Left lobe of liver (tissue), 2 donors: ENCODE measurements around the gene CCDC51. TPM values are rescaled to one million over a fixed set of nuclear protein-coding genes. Genes with fewer than 3 reads are reported as not detected.

ENCODE experiments used
- ATAC-seq: fragments of 200-7000 bp; cut with Tn5 transposase; one replicate; pipeline ENCODE4 v1.9.1; 2020; ENCODE audit warnings: mild to moderate bottlenecking, moderate library complexity
- DNase-seq: peaks from one replicate; pipeline ENCODE4 v3.0.0-alpha.2; 2020; ENCODE audit warnings: low spot score
- total RNA-seq: library from RNA; stranded (reverse); gene quantifications from one replicate; pipeline ENCODE4 v1.2.1, GENCODE V29; 2021
- donor health status: DM: no; HTN: no; CAD: no; lungs with moderate emphysema.
- donor health status: DM: no; HTN: yes; CAD: no.

CCDC51 gene
- total RNA-seq, 1 donor from 2014 or later = 9.2 TPM

DNA sequence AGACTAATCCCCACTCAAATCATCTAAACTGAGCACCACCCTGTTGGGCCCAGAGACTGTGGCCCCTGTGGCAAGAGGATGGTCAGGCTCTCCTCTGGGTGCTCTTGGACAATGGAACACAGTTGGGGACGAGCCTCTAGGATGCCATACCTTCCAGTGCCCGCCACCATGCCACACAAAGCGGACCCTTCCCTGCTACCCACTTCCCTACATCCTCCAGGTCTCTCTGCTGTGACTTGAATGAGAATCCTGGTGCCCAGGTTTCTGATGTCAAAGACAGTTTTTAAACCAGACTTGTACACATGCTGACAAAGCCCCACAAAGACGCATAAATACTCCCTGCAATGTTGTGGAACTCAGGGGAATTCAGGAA is 4.7 kb downstream of the CCDC51 start:
- DNase-seq = no peak

DNA sequence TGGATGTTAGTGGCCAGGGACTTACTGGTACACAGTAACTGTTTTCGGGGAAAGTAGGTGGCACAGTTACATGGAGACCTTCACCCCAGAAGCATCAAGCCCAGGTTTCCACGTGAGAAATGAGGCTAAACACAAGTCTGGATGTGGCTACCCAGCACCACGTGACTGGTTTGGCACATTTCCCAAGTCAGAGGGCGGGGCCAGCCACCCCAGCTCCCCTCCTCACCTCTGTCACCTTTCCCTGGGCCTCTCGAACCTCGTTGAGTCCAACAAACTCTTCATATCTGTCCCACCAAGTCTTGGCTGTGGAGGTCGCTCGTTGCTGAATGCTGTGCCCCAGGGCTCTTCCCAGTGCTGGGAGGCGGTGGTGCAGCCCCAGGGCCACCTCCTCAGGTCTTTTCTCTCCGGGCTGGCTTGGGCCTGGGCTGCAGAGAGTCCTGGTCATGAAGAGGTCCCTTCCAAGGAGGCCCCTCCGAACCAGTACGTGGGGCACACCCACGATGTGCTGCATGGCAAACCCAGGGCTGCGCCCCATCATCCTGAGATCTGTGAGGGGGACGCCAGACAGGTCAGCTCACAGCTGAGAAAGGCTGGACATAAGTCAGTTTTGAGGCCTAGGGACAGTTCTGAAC is 5.2 kb downstream of the CCDC51 start:
- no peak for DNase-seq
- ATAC-seq = no peak

More for the DNA sequence above, 4.7 kb downstream of the CCDC51 start:
- no peak for ATAC-seq

GRCh38 chr3:48433472-48434118 is 6.3 kb downstream of the CCDC51 start:
- no peak for ATAC-seq
- no peak for DNase-seq

DNA sequence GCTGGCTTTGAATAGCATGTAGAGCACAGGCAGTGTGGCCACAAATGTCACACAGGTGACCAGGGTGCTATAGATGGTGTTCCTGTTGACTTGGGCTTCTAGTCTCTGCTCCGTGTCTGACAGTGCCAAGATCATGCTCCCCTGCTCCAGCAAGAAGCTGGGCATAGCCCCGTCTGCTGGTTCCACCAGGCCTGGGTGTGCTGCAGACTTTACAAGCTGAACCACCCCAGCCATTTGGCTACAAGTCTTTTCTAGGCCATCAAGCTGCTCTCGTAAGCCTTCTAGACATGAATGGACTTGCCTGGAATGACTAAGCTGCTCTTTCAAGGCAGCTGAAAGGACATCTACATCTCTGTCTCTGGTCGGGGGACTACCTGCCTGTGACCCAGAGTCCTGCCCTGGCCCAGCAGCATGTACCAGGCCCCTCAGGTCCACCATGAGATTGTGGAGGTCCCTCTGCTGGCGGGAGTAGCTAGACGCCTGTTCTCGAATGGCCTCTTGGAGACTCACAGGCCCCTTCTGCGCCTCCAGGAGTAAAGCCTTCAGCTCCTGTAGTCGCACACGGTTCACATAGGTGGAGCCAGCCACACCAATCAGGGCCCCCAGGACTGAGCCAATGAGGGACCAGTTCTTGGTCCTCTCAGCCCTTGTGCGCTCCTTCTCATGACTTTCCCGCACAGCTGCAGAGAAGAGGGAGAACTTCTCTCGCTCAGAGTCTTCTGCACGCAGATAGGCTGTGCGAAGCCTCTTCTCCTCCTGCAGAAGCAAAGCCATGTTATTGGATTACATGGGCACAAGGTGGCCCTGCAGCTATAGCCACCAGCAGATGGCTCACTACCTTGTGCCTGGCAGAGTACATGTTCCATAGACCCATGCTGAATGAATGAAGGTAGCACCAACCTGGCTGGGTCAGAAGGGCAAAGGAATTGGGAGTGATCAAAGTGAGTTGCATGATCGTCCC is 7.2 kb downstream of the CCDC51 start:
- DNase-seq (no peak), ATAC-seq (no peak)

DNA sequence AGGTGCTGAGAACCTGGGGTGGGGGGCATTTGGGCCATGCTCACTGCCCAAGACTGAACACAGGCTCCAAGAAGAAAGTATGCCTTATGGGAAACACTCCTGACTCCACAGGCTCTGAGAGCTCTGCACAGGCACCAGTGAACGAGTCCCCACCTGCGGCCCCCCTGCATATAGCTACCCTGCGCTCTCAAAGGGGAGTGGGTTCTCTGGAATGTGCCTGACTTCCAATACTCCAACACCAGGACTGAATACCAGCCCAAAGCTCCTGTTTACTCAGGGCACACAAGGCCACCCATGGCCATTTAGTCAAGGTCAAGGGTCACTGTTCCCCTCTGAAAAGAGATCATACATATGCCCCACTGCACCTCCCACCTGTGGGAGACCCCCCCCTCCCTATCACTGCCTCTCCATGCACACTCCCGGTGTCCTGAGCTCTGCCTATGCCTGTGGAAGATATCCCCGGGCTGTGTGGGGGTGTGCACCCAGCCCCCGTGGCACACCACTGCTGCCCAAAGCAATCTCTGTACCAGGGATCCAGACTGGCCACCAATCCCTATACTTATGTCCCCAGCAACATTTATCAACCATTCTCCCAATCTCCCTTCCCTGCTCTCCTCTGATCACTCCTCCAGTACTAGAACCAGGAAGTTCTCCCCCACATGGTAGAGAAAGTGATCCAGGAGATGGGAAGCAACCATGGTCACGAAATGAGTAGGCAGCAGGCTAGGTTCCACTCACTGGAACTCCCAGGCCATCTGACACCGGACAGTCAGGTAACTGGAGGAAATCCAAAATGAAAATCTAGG is 8.5 kb downstream of the CCDC51 start:
- DNase-seq (peak; percentile 44), ATAC-seq (no peak)

DNA sequence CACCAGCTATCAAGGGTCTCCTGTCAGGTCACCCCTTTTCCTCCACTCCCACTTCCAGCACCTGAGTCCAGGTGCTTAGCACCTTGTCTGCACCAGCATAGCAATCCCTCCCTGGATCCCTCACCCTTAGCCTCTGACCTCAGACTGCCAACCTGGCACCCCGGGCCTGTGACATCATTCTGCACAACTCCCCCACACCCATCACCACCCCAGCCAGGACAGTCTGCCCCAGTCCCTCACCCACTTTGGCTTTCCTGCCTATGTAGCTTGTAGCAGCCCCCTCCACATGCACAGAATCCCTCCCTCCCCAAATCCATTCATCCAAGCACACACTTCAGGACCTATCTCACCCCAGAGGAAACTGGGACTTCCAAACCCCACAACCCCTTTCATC is 9.2 kb downstream of the CCDC51 start:
- DNase-seq = peak; percentile 52
- no peak for ATAC-seq

GRCh38 chr3:48429960-48430707 is 9.8 kb downstream of the CCDC51 start, which contains the start of gene PLXNB1:
PLXNB1 (minus strand) TSS chr3:48430086; CDS start chr3:48424611, 5,475 bp downstream.
- DNase-seq (peak; percentile 95), ATAC-seq (peak; percentile 71)

DNA sequence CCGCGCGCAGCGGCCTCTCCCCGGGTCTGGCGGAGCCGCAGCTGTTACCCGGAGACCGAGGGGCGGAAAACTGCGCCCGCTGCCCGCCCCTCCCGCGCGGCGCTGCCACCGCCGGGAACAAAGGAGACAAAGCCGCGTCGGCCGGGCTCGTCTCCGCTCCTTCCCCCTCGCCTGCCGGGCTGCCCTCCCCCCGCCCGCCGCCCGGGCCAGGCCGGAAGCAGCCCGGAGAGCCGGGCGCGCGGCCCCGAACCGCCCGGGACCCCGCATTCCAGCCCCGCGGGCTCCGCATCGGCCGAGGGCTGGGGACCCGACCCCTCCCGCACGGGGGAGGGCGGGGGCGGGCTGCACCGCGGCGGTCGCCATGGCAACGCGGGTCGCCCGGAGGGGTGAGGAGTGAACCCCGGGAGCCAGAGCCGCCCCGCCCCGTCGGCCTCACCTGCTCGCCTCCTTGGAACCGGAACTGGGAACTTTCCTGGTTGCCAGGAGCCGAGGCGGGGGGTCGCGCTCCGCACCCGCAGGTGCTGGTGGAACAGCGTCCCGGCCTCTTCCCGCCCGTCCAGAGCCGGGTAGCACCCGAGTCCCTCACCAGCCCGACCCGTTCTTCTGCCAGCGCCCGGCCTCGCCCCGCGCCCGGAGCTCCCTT is 10.5 kb downstream of the CCDC51 start:
- DNase-seq = peak; percentile 88
- ATAC-seq = peak; percentile 62

DNA sequence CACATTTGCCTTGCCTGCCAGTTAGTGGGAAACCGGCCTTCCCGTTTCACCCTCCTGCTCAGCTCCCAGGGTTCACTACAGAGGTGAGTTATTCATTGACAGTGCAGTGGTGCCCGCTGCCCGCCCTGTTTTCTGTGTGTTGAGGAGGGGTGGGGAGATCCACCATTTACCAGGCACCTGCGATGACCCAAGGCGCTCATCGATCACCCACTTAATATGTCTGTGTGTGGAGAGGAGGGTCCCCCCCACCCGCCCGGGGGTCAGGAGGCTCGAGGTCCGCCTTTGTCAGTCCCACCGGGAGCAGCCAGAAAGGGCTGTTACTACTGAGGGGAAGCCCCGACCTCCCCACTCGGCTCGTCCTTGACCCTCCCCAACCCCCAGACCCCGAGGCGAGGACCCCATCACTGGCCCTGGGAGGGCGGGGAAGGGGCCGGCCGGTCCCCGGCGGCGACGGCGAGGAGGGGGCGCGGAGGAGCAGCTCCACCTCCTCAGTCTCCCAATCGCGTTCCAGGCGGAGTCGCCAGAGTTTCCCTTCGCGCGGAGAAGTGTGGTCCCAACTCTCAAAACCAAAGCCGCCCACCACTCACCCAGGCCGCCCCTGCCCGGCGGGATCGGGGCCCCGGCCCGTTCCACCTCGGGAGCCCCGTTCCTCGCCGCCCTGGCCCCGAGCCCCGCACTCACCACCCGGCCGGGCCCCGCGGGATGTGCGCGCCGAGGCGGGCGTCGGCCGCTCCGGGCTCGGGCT is 11.2 kb downstream of the CCDC51 start:
- peak; percentile 85 for DNase-seq
- peak; percentile 64 for ATAC-seq

GRCh38 chr3:48428088-48428571 is 11.8 kb downstream of the CCDC51 start:
- no peak for ATAC-seq
- no peak for DNase-seq

DNA sequence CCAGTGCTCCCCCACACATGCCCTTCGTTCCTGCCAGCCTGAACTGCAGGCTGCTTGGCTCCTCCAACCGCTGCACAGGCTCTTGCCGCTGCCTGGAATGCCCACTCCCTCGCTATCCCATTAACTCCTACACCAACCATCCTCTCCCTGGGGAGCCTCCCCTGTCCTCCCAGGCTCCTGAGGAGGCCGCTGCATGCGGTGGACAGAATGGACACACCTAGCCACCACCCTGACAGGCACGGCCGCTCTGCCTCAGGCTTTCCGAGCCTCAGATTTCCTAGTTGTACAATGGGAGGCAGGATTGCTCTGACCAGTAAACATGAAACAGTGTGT is 12.3 kb downstream of the CCDC51 start:
- ATAC-seq (no peak), DNase-seq (no peak)

- ATAC-seq (no peak), DNase-seq (no peak)
Measured at GRCh38 chr3:48426944-48427629, 12.8 kb downstream of the CCDC51 start.

DNA sequence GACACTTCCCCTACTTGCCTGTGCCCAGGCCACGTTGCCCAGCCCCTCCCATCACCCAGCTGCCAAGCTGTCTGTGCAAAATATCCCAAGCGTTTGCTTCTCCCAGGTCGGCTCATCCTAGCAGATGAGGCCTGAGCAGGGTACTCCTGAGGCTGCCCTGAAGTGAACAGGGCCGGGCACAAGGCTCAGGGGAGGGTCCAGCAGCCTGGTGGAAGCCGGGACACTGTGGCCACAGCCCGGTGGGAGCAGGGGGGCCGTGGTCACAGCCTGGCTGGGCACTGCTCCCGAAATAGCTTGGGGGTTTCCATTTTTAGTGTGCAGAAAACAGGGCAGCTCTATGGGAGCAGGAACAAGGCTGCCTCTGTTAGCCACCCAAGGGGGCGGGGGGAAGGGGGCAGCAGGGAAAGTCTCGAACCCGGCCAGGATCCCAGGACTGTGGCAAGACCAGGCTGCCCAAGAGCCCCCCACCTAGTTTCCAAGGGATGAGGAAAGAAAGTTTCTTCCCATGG is 13.5 kb downstream of the CCDC51 start:
- DNase-seq (no peak), ATAC-seq (no peak)

DNA sequence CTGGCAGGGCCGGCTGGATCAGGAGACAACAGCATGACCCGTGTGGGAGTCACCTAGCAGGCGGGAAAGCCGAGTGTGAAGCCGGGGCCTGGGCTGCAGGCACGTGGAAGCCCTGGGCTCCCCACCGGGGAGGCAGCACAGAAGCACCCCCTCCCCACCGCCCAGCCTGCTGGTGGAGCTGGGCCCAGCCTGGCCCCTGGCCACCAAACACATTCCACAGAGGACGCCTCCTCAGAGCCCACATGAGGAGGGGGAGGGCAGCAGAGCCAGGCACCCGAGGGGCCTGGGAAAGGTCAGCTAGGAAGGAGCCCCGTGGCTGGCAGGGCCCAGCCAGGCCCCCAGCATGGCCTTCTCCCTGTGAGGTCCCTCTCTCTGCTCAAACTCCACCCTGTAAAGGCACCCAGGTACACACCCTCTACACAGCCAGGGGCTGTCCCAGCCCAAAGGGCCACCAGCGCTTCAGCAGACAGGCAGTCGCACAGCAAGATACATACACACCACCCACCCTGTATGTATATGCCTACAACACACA is 14.6 kb downstream of the CCDC51 start:
- ATAC-seq (no peak), DNase-seq (no peak)

GRCh38 chr3:48423883-48424695 is 15.8 kb downstream of the CCDC51 start:
- no peak for ATAC-seq
- DNase-seq = no peak

GRCh38 chr3:48423241-48423882 is 16.6 kb downstream of the CCDC51 start:
- no peak for DNase-seq
- ATAC-seq = peak; percentile 13
